Stimulated activated CD8-positive, alpha-beta memory T cell treated with anti-CD3 and anti-CD28 coated beads, Interleukin-2, amount 100 ng/mL, for 48 hours (primary cell): ENCODE measurements around the gene TPRKB.
"Not testable (repeated sequence)": the region's sequence is repeated elsewhere in the genome, so short reads cannot be mapped to it uniquely, and the experiment has no call there.

Experiments
- DNase-seq, 2 donors: peaks; one replicate each; pipeline ENCODE4 v3.0.0-alpha.2; 2020; ENCODE audit warnings: low read depth in 2 of 2

TPRKB gene

DNA sequence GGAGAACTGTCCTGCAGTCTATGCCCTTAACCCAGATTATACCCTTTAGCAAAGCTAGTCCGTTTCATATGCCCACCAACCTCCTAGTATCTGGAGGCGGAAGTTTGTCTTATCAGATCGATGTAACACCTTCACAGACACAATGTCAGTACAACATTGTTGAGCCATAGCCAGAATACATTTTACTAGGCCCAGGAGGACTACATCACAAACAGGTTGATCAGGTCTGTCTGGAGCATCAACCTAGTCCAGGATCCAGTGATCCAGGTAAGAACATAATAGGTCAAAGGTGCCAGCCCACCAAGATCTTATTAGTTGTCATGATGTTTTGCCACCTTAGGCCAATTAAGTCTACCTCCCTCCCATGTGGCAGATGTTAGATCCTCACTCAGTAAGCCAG, 2.0 kb upstream of the TPRKB start:
- DNase-seq: no peak

GRCh38 chr2:73736378-73736777, 767 bp downstream of the TPRKB start:
- no peak for DNase-seq

DNA sequence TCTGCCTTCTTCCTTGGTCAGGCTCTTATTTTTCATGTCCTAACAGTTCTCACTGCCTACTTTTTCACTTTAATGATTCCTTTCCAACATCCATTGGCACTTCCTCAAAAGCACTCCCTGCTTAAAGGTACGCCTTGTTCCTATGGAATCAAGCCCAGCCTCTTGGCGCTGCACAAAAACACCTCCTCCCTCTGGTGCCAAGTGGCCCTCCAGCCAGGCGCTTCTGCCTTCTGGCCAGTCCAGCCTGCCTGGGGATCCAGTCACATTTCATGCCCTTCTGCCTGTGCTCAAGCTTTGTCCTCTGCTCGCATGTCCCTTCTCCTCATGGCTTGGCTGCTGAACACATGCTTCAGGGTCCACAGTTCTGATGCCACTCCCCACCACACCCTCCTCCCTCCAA, 6.3 kb downstream of the TPRKB start:
- DNase-seq: no peak

GRCh38 chr2:73728711-73729110, 8.4 kb downstream of the TPRKB start:
- DNase-seq: no peak

- DNase-seq: no peak
Observed at GRCh38 chr2:73728043-73728442, 9.1 kb downstream of the TPRKB start.

GRCh38 chr2:73726657-73727056, 10.5 kb downstream of the TPRKB start:
- DNase-seq: not testable (repeated sequence)

- DNase-seq: no peak
Observed at GRCh38 chr2:73718851-73719621, 18.1 kb downstream of the TPRKB start.

DNA sequence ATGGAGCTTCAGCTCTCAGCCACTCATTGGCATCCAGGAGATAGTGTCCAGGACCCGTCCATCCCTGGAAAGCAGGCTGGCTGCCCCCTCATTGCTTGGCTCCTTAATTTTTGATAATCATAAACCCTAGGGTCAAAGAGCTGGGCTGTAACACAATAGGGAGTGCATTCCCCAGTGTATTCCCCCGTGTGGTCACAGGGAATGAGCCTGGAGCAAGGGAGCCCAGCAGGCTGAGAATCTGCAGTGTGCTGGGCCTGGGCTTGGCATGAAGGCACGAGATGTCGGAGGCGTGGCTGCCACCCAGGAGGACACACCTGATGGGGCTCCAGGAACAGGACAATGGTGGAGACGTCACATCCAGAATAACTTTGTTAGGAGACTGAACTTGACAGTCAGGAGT, 18.7 kb downstream of the TPRKB start:
- DNase-seq: no peak

DNA sequence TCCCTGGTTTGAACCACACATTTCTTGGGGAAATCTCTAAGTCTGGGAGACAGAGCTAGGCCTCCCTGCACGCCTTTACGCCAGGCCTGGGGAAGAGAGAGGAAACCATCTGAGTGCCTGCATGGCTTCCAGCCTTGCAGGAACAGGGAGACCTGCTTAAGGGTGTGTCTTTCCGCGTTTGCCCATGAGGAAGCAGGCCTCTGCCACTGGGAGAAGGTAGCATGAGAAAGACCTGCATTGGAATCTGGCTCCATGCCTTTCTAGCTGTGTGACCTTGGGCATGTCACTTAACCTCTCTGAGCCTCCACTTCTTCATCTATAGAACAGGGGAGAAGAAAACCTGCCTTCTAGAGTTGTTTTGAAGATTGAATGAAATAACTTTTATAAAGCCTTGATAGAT, 19.4 kb downstream of the TPRKB start:
- DNase-seq: not testable (repeated sequence)

GRCh38 chr2:73717251-73717606, 19.9 kb downstream of the TPRKB start:
- no peak for DNase-seq

DNA sequence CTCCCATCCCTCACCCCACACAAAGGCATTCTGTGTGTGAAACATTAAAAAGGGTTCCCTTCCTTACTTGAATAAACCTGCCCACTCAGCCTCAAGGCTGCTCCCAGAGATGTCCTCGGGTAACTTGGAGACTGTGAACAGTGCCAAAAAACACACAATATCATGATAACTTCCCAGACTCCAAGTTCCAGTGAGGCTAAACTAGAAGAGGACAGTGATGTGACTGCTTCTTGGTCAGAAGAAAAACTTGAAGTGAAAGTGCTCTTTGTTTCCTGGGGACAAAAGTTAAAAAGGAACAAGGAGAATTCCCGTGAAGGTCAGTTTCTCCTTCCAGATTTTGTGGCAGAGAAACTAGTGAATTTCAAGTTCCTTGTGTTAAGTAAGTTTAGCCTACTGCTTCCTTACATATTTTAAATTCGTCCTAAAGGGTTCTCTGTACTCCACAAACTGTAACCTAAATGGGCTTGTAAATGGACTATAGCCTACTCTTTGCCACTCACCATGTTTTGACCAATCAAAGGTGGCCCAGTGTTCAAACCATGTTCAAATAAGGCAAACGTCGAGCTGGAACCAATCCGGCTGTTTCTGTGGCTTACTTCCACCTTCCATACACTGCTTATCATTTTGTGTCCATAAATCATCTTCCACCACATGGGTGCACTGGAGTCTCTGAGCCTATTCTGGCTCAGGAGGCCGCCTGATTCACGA, 20.4 kb downstream of the TPRKB start:
- no peak for DNase-seq

DNA sequence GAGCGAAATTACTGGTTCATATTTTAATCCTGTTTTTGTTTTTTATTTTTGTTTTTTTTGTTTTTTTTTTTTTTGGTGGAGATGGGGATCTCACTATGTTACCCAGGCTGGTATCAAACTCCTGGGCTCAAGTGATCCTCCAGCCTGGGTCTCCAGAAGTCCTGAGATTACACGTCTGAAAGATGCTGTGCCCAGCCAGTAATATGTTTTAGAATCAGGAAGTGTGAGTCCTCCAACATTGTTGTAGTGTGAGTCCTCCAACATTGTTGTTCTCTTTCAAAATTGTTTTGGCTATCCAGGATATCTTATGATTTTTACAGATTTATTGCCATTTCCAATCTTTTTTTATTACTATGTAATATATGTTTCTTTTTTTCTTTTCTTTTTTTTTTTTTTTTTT, 23.1 kb downstream of the TPRKB start:
- no peak for DNase-seq

DNA sequence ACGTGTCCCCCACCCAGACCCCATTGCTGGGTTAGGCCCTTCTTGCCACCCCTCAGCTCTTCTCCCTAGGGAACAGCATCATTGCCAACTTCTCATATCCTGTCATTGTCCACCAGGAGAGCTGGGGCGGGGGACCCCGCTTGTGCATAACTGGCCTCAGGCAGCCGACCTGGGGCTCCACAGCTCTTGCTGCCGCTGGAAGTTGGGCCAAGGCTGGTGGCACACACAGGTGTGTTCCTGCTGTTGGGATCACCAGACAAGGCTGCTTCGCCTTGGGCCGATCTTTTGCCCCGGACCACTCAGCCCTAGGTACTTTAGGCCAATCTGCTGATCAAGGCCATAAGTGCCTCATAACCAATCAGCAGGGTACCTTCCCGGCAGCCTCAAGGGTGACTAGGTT, 28.6 kb downstream of the TPRKB start:
- DNase-seq: no peak

DNA sequence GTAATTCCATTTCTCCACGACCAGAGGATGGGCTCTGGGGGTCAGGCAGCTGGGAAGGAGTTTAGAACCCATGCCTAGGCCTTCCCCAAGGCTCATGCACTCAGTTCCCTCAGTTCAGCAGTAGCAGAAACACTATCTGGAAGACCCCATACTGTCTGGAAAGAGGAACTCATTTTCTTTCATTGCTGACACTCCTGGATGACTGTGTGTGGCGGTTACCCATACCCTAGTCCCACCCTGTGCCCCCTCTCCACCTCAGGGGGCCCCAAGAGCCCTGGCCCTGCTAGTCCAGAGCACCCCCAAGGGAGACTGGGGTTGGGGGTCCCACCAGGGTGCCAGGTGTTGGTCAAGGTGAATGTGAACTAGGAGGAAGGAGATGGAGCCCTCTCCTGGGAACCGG, 29.5 kb downstream of the TPRKB start:
- DNase-seq: no peak

GRCh38 chr2:73707058-73707457, 30.1 kb downstream of the TPRKB start:
- DNase-seq: no peak

DNA sequence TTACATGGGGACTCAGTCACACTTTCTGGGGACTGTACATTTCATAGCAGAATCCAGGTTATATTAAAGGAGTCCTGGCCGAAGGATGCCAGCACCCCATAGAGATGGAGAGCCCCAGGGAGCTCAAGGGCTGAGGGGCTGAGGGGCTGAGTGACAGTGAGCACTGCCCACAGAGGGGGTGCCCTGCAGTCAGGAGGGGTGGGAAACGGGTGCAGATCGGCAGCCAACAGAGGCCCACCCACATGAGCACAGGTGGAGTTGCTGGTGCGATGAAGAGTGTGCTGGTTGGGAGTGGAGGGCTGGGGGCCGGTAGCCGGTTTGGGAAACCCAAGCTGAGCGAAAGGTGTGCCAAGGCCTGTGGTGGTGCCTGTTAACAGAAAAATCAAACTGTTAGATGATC, 32.1 kb downstream of the TPRKB start:
- DNase-seq: no peak

DNA sequence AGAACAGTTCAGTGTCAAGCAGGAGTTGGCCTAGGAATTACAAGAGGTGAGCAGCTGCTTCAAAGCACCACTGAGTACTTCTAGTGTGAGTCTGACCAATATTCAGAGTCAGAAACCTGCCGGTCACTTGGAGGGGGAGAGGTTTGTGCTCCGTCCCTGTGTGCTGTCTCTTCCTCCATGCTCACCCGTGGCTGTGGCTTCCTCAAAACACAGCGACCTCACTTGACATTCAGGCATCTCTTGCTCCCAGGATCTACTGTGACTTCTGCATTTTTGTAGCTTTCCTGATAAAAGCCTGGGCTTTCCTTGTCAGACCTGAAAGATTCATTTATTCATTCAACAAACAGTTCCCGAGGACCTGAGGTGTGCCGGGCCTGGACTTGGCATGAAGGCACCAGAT, 32.9 kb downstream of the TPRKB start:
- DNase-seq: no peak

DNA sequence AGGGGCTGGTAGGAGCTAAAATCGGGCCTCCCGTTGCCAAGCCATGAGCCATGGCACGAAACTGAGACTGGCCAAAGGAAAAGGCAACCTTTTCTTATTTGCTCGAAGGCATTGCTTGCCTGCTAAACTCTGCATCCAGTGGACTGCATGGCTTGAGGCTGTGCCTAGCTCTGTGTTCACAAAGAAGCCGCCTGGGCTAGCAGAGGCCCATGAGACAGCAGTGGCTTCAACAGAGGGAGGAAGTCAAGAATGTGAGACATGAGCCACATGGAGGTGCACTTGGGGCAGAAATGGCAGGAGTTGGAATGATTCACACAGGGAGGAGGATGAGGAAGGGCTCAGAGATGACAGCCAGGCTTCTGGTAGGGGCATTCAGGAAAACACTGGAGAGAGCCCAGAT, 33.5 kb downstream of the TPRKB start:
- no peak for DNase-seq

DNA sequence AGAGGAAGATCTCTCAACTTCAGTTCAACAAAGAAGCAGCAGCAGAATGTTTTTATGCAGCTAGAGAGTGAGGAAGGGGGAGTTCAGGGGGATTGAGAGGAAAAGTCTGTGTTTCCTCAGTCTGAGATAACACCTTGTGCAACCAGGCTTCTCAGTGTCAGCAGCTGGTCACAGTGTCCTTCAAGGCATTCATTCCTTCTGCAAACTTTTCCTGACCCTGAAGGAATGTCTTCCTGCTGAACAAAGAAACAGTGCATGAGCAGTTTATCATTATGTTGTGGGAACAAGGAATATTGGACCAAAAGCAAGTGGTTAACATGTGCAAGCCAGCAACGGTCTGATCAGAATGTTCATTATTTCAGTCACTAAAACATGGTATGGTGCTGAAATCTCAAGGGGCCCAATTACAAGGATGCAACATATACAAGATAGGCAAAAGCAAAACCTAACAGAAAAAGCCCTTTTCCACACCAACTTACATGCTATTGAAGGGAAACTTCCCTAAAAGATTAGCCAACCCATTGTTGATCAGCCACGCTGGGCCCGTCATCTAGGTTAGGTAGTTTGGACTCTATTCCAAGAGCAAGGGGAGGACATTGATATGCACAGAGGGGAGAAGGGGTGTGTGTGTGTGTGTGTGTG, 34.2 kb downstream of the TPRKB start:
- DNase-seq: not testable (repeated sequence)

GRCh38 chr2:73701968-73702665, 35.0 kb downstream of the TPRKB start:
- DNase-seq: no peak

DNA sequence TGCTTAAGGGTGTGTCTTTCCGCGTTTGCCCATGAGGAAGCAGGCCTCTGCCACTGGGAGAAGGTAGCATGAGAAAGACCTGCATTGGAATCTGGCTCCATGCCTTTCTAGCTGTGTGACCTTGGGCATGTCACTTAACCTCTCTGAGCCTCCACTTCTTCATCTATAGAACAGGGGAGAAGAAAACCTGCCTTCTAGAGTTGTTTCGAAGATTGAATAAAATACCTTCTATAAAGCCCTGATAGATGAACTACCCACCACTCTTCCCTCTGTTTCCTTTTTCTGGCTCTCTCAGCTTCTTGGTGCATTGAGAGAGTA, 35.7 kb downstream of the TPRKB start:
- DNase-seq: not testable (repeated sequence)

- no peak for DNase-seq
Observed at GRCh38 chr2:73700661-73701447, 36.3 kb downstream of the TPRKB start.
